ENCODE measurements around the gene OR1L8.
"Not testable (repeated sequence)": the region's sequence is repeated elsewhere in the genome, so short reads cannot be mapped to it uniquely, and the experiment has no call there.

The OR1L8 gene

DNA sequence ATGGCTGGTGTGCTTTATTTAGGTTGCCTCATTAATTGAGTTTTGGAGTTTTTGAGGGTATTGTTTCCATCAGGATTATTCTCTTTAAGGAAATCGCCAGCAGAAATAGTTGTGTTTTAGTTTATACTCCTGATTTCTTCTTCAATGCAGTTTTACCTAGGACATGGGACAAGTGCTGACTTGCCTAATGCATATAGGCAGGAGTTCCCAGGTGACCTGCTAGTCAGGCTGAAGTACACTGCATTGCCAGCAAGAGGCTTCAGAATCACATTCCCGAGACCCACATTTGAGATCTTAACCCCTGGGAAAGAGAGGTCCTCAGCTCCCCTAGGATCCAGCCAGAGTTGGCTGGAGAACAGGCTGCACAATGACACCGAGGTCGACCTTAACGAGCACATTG lies 31.8 kb downstream of the OR1L8 start:
- H3K4me3 ChIP-seq (ENCODE audit: control insufficient read depth, low read depth, low read length), result no peak overlapping the region
- TF ChIP-seq, protein P1, sequence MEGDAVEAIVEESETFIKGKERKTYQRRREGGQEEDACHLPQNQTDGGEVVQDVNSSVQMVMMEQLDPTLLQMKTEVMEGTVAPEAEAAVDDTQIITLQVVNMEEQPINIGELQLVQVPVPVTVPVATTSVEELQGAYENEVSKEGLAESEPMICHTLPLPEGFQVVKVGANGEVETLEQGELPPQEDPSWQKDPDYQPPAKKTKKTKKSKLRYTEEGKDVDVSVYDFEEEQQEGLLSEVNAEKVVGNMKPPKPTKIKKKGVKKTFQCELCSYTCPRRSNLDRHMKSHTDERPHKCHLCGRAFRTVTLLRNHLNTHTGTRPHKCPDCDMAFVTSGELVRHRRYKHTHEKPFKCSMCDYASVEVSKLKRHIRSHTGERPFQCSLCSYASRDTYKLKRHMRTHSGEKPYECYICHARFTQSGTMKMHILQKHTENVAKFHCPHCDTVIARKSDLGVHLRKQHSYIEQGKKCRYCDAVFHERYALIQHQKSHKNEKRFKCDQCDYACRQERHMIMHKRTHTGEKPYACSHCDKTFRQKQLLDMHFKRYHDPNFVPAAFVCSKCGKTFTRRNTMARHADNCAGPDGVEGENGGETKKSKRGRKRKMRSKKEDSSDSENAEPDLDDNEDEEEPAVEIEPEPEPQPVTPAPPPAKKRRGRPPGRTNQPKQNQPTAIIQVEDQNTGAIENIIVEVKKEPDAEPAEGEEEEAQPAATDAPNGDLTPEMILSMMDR (IDR thresholded peaks at IDR 0.05; ENCODE audit: control insufficient read depth, insufficient read depth, low read depth, low read length, missing control alignments), result no peak
- no peak for DNase-seq (ENCODE audit: low read depth)

GRCh38 chr9:122546196-122546595 lies 37.0 kb downstream of the OR1L8 start:
- DNase-seq (ENCODE audit: low read depth), result no peak
- TF ChIP-seq, protein P1 (IDR thresholded peaks at IDR 0.05; ENCODE audit: control insufficient read depth, insufficient read depth, low read depth, low read length, missing control alignments), result no peak
- H3K4me3 ChIP-seq (ENCODE audit: control insufficient read depth, low read depth, low read length), result no peak overlapping the region

GRCh38 chr9:122538757-122539156 lies 44.4 kb downstream of the OR1L8 start:
- DNase-seq (ENCODE audit: low read depth), result no peak
- TF ChIP-seq, protein P1 (IDR thresholded peaks at IDR 0.05; ENCODE audit: control insufficient read depth, insufficient read depth, low read depth, low read length, missing control alignments), result no peak
- no peak overlapping the region for H3K4me3 ChIP-seq (ENCODE audit: control insufficient read depth, low read depth, low read length)

- not testable (repeated sequence) for H3K4me3 ChIP-seq (ENCODE audit: control insufficient read depth, low read depth, low read length); DNase-seq (ENCODE audit: low read depth)
Measured at GRCh38 chr9:122537066-122537465, 46.1 kb downstream of the OR1L8 start.

GRCh38 chr9:122536134-122536533 lies 47.0 kb downstream of the OR1L8 start:
- no peak overlapping the region for H3K4me3 ChIP-seq (ENCODE audit: control insufficient read depth, low read depth, low read length)
- TF ChIP-seq, protein P1 (IDR thresholded peaks at IDR 0.05; ENCODE audit: control insufficient read depth, insufficient read depth, low read depth, low read length, missing control alignments), result no peak
- DNase-seq (ENCODE audit: low read depth), result no peak

GRCh38 chr9:122531157-122531556 lies 52.0 kb downstream of the OR1L8 start:
- H3K4me3 ChIP-seq (ENCODE audit: control insufficient read depth, low read depth, low read length), result not testable (repeated sequence)

GRCh38 chr9:122527193-122527592 lies 56.0 kb downstream of the OR1L8 start, which contains the start of gene OR1N1:
Gene OR1N1, minus strand, starts transcription at chr9:122527293. Its CDS starts 0 bp downstream, at chr9:122527293.
- TF ChIP-seq, protein P1 (IDR thresholded peaks at IDR 0.05; ENCODE audit: control insufficient read depth, insufficient read depth, low read depth, low read length, missing control alignments), result no peak
- DNase-seq (ENCODE audit: low read depth), result no peak
- no peak within 1 kb of the TSS for H3K4me3 ChIP-seq (ENCODE audit: control insufficient read depth, low read depth, low read length)

More at GRCh38 chr9:122531157-122531556, 52.0 kb downstream of the OR1L8 start:
- not testable (repeated sequence) for DNase-seq (ENCODE audit: low read depth)

DNA sequence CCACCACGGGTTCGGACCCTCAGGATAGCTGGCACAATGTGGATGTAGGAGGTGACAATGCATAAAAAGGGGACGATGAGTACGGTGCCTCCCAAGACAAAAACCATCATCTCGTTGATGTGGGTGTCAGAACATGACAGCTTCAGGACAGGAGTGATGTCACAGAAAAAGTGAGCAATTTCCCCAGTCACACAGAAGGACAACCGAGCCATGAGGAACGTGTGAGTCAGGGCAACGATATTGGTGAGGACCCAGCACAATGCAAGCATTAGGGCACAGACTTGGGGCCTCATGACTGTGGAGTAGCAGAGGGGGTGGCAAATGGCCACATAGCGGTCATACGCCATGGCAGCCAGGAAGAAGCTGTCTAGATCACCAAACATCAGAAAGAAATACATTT lies 56.6 kb downstream of the OR1L8 start:
- no peak for DNase-seq (ENCODE audit: low read depth)
- TF ChIP-seq, protein P1 (IDR thresholded peaks at IDR 0.05; ENCODE audit: control insufficient read depth, insufficient read depth, low read depth, low read length, missing control alignments), result no peak
- H3K4me3 ChIP-seq (ENCODE audit: control insufficient read depth, low read depth, low read length), result no peak overlapping the region

Measured in AG09309 (cell line).